ENCODE data around the gene PCSK6.

The PCSK6 gene

DNA sequence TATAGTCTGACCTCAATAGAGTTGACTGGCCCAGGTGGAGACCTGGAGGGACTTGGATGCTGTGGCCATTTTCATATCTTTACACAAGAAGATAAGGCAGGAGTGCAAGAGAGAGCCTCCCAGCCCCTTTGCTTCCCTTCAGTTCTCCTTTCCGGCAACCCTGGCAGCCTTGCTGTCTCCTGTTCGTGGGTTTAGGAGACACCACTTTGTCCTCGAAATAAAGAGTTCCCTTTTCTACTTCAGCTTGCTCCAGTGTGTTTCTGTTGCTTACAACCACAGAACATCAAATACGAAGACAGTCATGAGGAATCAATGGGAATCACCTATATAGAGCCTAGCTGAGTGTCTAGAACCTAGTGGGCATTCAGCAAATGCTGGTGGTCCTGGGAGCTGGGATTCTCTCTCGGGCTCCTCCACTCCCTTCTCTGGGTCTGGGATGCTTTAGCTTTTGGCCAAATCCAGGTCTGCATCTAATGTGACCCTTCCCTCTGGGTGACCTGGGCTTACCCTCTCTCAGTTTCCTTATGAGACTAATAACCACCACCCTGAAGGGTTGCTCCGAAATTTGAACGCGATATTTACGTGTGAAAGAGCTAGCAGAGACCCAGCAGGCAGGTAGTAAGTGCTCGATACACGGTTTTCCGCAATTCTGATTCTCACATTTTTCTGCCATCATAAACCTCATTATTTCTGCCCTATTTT, 44.5 kb downstream of the PCSK6 start:
- no peak for DNase-seq

DNA sequence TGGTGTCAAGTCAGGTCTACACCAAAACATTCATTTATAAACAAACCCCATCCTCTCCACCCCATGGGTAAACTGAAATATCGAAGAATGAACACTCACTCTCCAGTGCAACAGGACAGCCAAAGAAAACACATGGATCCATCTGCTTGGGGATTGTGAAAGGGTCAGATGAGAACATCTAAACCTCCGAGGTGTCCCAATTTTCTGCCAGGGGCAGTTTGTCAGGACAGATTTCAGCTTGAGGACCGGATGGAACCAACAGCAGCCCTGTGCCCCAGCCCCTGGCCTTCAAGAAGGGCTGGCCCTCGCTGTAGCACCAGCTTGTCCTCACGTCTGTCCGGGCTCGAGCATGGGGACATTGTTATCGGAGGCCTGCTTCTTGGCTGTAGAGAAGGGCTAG, 45.5 kb downstream of the PCSK6 start:
- no peak for DNase-seq

GRCh38 chr15:101442272-101442671, 47.2 kb downstream of the PCSK6 start:
- DNase-seq, result no peak

DNA sequence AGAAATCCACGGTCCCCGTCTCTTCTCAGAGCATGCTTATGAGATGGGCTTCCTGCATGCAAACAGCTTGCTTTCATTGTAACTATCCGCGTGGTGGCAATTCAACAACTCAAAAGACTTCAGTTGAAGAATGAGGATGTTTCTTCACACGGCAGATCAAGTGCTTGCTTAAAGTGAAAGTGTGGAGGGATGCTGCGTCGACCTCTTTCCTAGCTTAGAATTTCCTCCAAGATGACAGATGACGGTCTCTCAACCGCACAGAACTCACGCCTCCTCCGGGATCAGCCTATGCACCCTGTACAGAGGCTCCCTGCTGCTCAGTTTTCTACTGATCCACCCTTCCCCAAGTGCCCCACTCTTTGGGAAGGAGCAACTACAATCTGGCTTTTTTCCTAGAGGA, 47.8 kb downstream of the PCSK6 start:
- no peak for DNase-seq

GRCh38 chr15:101440846-101441590, 48.5 kb downstream of the PCSK6 start:
- DNase-seq, result no peak

- DNase-seq, result no peak
These were observed 49.6 kb downstream of the PCSK6 start for GRCh38 chr15:101439920-101440319.

DNA sequence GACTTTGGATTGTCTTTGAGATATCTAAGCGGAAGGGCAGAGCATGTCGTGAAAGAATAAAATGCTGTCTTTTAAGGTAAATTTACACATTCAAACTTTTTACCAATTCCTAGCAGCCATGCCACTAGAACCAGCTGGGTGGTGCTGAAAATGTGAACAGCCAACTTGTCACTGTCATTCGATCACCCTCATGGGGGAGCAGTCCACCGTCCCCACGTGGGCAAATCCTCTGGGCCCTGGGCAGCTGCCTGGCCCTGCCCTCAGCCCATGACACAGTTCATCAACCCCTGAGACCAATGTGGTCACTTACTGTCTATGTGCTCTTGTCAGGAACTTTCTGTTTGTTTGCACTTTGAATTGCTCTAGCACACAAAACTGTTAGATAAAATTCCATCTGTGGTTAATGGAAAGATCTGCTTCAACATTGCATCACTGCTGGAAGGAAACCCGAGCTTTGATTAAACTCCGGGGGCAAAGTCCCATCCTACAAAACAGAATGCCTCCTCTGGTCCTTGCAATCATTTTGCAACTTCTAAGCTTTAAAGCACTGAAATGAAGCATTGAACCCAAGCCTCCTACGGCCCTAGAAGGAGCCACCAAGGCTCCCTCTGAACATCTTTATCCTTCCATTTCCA, 50.1 kb downstream of the PCSK6 start:
- no peak for DNase-seq

DNA sequence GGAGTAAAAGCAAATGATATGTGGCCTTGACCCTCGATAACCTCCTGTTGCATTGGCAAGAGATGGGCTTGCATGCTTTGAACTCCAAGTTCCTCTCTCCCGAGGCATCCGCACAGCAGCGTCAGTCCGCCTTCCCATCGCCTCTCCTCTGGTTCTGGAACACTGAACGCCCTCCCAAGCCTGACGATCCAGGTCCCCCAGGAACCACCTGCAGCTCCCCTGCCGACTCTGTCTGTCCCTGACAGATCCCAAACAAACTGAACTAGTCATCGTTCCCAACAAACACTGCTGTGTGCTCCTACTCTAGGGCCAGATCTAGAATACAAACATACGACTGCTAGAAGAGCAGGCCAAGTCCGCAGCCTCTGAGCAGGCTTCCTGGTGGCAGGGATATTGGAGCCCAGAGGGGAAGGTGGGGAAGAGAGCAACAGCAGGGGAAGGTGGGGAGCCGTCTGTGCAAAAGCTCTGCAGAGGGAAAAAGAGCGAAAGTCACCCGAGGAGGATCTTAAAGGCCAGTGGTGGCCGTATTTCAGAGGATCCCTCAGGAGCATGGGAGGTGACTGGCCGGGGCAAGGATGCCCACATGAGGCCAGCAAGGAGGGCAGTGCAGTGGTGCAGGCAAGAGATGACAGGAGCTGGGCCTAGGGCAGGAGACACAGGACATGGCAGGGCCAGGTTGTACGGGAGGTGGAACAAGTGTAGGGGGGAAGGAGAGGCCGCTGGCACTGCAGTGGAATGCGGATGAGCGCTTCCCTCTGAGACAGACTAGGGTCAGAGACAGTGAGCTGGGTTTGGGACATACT, 50.8 kb downstream of the PCSK6 start:
- no peak for DNase-seq

- no peak for DNase-seq
These were observed 51.7 kb downstream of the PCSK6 start for GRCh38 chr15:101437618-101438481.

GRCh38 chr15:101437209-101437608, 52.3 kb downstream of the PCSK6 start:
- DNase-seq, result no peak

DNA sequence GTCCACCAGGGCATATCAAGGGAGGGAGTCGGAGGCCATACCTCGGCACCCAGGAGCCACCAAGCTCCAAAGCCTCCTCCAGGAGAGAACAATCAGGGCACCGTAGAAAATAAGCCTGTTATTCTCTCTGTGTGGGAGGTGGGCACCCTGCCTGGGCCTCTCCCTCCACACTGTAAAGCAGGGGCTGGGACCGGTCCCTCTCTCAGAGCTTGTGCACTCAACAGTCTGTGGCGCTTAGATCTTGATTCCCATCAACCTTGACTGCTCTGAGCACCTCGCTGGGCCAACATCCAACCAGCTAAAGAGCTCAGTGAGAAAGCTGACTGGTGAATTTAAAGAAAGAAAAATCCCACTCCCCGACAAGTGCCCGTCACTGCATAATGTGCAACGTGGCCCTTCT, 53.0 kb downstream of the PCSK6 start:
- no peak for DNase-seq

- no peak for DNase-seq
These were observed 53.7 kb downstream of the PCSK6 start for GRCh38 chr15:101435761-101436160.

GRCh38 chr15:101434032-101434920, 55.2 kb downstream of the PCSK6 start:
- no peak for DNase-seq

- DNase-seq, result no peak
These were observed 56.1 kb downstream of the PCSK6 start for GRCh38 chr15:101433396-101433795.

GRCh38 chr15:101432982-101433381, 56.5 kb downstream of the PCSK6 start:
- DNase-seq, result no peak

DNA sequence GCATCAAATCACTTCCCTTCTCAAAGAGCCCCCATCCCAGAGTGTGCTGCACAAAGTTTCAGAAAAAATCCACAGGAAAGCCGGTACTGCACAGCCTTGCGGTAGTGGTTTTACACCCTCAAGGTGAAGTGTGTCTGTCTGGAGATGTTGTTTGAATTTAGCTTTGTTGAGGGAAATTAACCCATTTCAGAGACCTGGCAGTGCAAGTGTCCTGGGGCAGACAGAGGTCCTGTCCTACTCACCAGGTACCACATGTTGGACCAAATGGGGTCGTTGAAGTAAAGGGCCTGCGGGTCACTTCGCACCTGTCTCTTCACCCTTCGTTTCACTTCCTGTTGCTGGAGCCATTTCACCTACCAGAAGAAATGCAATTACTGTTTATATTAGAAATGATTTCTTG, 57.8 kb downstream of the PCSK6 start:
- no peak for DNase-seq

DNA sequence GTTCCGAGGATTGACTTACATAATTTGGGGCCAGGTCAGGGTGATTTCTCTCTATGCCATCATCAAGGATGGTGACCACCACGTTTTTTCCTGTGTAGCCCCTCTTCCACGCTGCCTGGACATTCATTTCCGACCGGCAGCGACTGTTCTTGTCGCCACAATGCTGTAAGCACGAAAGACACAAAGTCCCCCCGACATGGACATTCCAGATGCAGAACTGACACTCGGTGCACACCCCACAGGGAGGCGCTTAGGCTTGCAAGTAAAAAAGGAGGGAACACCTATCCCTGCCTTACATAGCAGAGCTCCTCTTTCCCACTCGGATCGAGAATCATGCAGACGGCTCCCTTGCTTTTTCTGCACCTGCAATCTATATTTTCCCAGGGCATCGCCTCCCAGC, 58.2 kb downstream of the PCSK6 start:
- no peak for DNase-seq

DNA sequence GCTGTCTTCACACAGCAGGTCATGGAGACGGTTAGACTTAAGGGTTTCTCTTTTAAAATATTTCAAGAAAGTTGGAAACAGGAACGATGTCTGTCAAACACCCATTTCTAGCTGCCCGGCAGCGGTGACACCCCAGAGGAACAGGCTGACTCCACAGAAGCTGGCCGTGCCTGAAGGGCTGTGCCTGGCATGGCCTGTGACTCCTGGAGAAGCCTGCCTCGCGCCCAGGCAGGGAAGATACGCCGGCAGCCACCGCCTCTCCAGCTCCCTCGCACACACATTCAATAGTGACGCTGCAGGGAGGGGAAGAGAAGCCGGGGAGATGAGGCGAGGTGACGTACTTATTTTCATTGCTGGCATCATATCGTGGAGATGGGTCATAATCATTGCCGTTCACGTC, 59.9 kb downstream of the PCSK6 start:
- DNase-seq, result no peak

DNA sequence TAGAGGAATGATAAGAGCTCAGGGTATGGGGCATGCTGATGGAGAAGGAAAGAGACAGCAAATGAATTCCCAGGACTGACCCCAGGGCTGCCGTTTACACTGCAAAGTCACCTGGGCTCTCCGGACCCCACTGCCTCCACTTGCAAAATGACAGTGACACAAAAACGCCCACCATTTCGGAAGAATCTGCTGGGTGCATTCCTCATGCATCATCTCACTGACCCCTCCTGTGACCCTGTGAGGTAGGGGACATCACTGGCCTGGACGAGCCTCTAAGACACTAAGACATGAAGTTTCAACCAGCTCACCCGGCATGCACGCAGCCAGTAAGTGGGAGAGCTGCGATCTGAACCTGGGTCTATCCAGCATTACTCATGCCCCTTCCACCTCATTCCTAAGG, 60.3 kb downstream of the PCSK6 start:
- no peak for DNase-seq

DNA sequence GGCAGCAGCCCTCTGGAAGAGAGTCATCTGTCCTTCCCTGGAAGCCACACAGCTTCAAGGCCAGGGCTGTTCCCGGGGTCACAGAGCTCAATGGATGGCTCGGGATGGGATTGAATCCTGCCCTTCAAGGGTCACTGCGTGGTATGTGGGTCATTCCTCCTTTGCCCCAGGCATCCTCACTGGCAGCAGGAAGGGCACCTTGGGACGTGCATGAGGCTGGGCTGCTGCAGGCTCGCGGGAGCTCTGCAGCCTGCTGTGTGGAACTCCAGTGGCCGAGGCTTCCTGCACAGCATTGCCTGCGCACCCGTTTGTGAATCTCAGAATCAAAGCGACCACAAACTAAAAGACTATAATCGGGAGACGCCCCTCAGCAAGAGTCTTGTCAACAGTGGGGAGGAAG, 60.7 kb downstream of the PCSK6 start:
- DNase-seq, result no peak
